ENCODE data around the gene RPS6KA5.

The RPS6KA5 gene

GRCh38 chr14:90995785-90996184 lies 64.7 kb downstream of the RPS6KA5 start:
- H3K27ac Mint-ChIP-seq: no peak overlapping the region
- H3K9me3 Mint-ChIP-seq: no peaks in the 10 kb centered on the region
- H3K27me3 Mint-ChIP-seq (ENCODE audit: low read depth, poor library complexity): peaks cover 4% of the 10 kb centered on the region
- peaks cover 15% of the 10 kb centered on the region for H3K4me1 Mint-ChIP-seq
- H3K36me3 Mint-ChIP-seq (ENCODE audit: low read depth): peaks cover 11% of the 10 kb centered on the region
- no peak for DNase-seq
- TF ChIP-seq CTCF (IDR thresholded peaks at IDR 0.05): no peak
- no peak overlapping the region for H3K4me3 Mint-ChIP-seq

- no peak overlapping the region for H3K4me3 Mint-ChIP-seq
- no peak for DNase-seq
- peaks cover 4% of the 10 kb centered on the region for H3K4me1 Mint-ChIP-seq
- no peaks in the 10 kb centered on the region for H3K9me3 Mint-ChIP-seq
- H3K36me3 Mint-ChIP-seq (ENCODE audit: low read depth): peaks cover 11% of the 10 kb centered on the region
- no peak for TF ChIP-seq CTCF (IDR thresholded peaks at IDR 0.05)
- H3K27me3 Mint-ChIP-seq (ENCODE audit: low read depth, poor library complexity): peaks cover 8% of the 10 kb centered on the region
- H3K27ac Mint-ChIP-seq: no peak overlapping the region
Observed at GRCh38 chr14:90993792-90994191, 66.6 kb downstream of the RPS6KA5 start.

- Mint-ChIP-seq H3K4me3 (no peak overlapping the region), H3K4me1 (no peaks in the 10 kb centered on the region), H3K36me3 (ENCODE audit: low read depth) (peaks cover 11% of the 10 kb centered on the region), H3K27me3 (ENCODE audit: low read depth, poor library complexity) (peaks cover 8% of the 10 kb centered on the region), H3K27ac (no peak overlapping the region), H3K9me3 (no peaks in the 10 kb centered on the region)
- no peak for TF ChIP-seq CTCF (IDR thresholded peaks at IDR 0.05)
- DNase-seq: no peak
Observed at GRCh38 chr14:90991690-90992443, 68.6 kb downstream of the RPS6KA5 start.

GRCh38 chr14:90990141-90990540 lies 70.3 kb downstream of the RPS6KA5 start:
- TF ChIP-seq CTCF (IDR thresholded peaks at IDR 0.05): no peak
- no peak for DNase-seq
- H3K27ac Mint-ChIP-seq: no peak overlapping the region
- no peak overlapping the region for H3K4me3 Mint-ChIP-seq
- H3K27me3 Mint-ChIP-seq (ENCODE audit: low read depth, poor library complexity): peaks cover 8% of the 10 kb centered on the region
- H3K4me1 Mint-ChIP-seq: no peaks in the 10 kb centered on the region
- H3K36me3 Mint-ChIP-seq (ENCODE audit: low read depth): peaks cover 7% of the 10 kb centered on the region
- no peaks in the 10 kb centered on the region for H3K9me3 Mint-ChIP-seq

- DNase-seq: no peak
- Mint-ChIP-seq H3K9me3 (no peaks in the 10 kb centered on the region), H3K27ac (no peak overlapping the region), H3K27me3 (ENCODE audit: low read depth, poor library complexity) (peaks cover 4% of the 10 kb centered on the region), H3K4me3 (no peak overlapping the region), H3K36me3 (ENCODE audit: low read depth) (no peaks in the 10 kb centered on the region), H3K4me1 (no peaks in the 10 kb centered on the region)
- TF ChIP-seq CTCF (IDR thresholded peaks at IDR 0.05): no peak
Observed at GRCh38 chr14:90987140-90987539, 73.3 kb downstream of the RPS6KA5 start.

GRCh38 chr14:90986510-90986909 lies 73.9 kb downstream of the RPS6KA5 start:
- DNase-seq: no peak
- Mint-ChIP-seq H3K27me3 (ENCODE audit: low read depth, poor library complexity) (peaks cover 4% of the 10 kb centered on the region), H3K27ac (no peak overlapping the region), H3K4me3 (no peak overlapping the region), H3K36me3 (ENCODE audit: low read depth) (no peaks in the 10 kb centered on the region), H3K4me1 (no peaks in the 10 kb centered on the region), H3K9me3 (no peaks in the 10 kb centered on the region)
- TF ChIP-seq CTCF (IDR thresholded peaks at IDR 0.05): no peak

All from nephron progenitor cell (in vitro differentiated cells).